Measurements from ENCODE around the gene PIGU. TPM values are rescaled to one million over a fixed set of nuclear protein-coding genes. Genes with fewer than 3 reads are reported as not detected.
A peak's percentile ranks its signal among the peaks of the same experiment; 100 is the strongest.

Gene PIGU
- polyA plus RNA-seq, 1 donor from 2014 or later: 35.8 TPM

GRCh38 chr20:34708621-34709043, 31.7 kb upstream of the PIGU start:
- H2AFZ ChIP-seq (ENCODE audit: low read depth, low read length): no peak overlapping the region
- peaks cover 20% of the 10 kb centered on the region for H3K79me2 ChIP-seq (replicated peaks; ENCODE audit: insufficient read depth, low read length)
- H3K36me3 ChIP-seq (ENCODE audit: insufficient read depth, low read length): peaks cover 6% of the 10 kb centered on the region
- peaks cover 4% of the 10 kb centered on the region for H3K27me3 ChIP-seq (ENCODE audit: insufficient read depth, low read depth, low read length)
- H3K4me3 ChIP-seq (ENCODE audit: low read length): peak overlapping the region; percentile 56
- H3K9ac ChIP-seq (ENCODE audit: low read length): peak overlapping the region; percentile 45
- no peaks in the 10 kb centered on the region for H4K20me1 ChIP-seq (ENCODE audit: insufficient read depth)
- no peak overlapping the region for H3K27ac ChIP-seq (ENCODE audit: low read length)
- no peak overlapping the region for H3K4me2 ChIP-seq (ENCODE audit: low read length)
- peak; percentile 40 for TF ChIP-seq CTCF (IDR thresholded peaks at IDR 0.05; ENCODE audit: poor library complexity, severe bottlenecking)
- TF ChIP-seq EZH2 (IDR thresholded peaks at IDR 0.05; ENCODE audit: borderline replicate concordance, insufficient read depth, low read length, poor library complexity, severe bottlenecking): no peak
- TF ChIP-seq REST (IDR thresholded peaks at IDR 0.05; ENCODE audit: borderline replicate concordance): no peak
- no peak for TF ChIP-seq TAF1 (IDR thresholded peaks at IDR 0.05; ENCODE audit: low read depth)
- TF ChIP-seq SMC3 (conservative IDR thresholded peaks at IDR 0.05; ENCODE audit: poor library complexity): no peak
- peak; percentile 38 for TF ChIP-seq RAD21 (conservative IDR thresholded peaks at IDR 0.05)
- no peaks in the 10 kb centered on the region for H3K9me2 ChIP-seq (ENCODE audit: insufficient read depth, low read length)
- no peaks in the 10 kb centered on the region for H3K9me3 ChIP-seq (ENCODE audit: low read length)
- no peaks in the 10 kb centered on the region for H3F3A ChIP-seq (ENCODE audit: insufficient read depth, low read length, poor library complexity, severe bottlenecking)

GRCh38 chr20:34706912-34707784, 30.3 kb upstream of the PIGU start:
- H2AFZ ChIP-seq (ENCODE audit: low read depth, low read length): no peak overlapping the region
- no peaks in the 10 kb centered on the region for H3F3A ChIP-seq (ENCODE audit: insufficient read depth, low read length, poor library complexity, severe bottlenecking)
- no peak overlapping the region for H3K9ac ChIP-seq (ENCODE audit: low read length)
- TF ChIP-seq RAD21 (conservative IDR thresholded peaks at IDR 0.05) (no peak), EZH2 (IDR thresholded peaks at IDR 0.05; ENCODE audit: borderline replicate concordance, insufficient read depth, low read length, poor library complexity, severe bottlenecking) (no peak), TAF1 (IDR thresholded peaks at IDR 0.05; ENCODE audit: low read depth) (no peak)
- peaks cover 20% of the 10 kb centered on the region for H3K79me2 ChIP-seq (replicated peaks; ENCODE audit: insufficient read depth, low read length)
- H3K9me3 ChIP-seq (ENCODE audit: low read length): no peaks in the 10 kb centered on the region
- no peak overlapping the region for H3K4me2 ChIP-seq (ENCODE audit: low read length)
- peak overlapping the region; percentile 90 for H3K4me3 ChIP-seq (ENCODE audit: low read length)
- H3K9me2 ChIP-seq (ENCODE audit: insufficient read depth, low read length): no peaks in the 10 kb centered on the region
- peaks cover 4% of the 10 kb centered on the region for H3K27me3 ChIP-seq (ENCODE audit: insufficient read depth, low read depth, low read length)
- peaks cover 6% of the 10 kb centered on the region for H3K36me3 ChIP-seq (ENCODE audit: insufficient read depth, low read length)
- no peaks in the 10 kb centered on the region for H4K20me1 ChIP-seq (ENCODE audit: insufficient read depth)
- H3K27ac ChIP-seq (ENCODE audit: low read length): no peak overlapping the region
